GM19099 (cell line): ENCODE measurements around the gene SATL1.

ENCODE experiments used
- POLR2A ChIP-seq: IDR thresholded peaks from 3 replicates; pipeline ENCODE4 v1.6.1; 2011; ENCODE audit warnings: low read depth; ENCODE audit not compliant: insufficient read length; ENCODE audit errors: extremely low read depth

The SATL1 gene, protein sequence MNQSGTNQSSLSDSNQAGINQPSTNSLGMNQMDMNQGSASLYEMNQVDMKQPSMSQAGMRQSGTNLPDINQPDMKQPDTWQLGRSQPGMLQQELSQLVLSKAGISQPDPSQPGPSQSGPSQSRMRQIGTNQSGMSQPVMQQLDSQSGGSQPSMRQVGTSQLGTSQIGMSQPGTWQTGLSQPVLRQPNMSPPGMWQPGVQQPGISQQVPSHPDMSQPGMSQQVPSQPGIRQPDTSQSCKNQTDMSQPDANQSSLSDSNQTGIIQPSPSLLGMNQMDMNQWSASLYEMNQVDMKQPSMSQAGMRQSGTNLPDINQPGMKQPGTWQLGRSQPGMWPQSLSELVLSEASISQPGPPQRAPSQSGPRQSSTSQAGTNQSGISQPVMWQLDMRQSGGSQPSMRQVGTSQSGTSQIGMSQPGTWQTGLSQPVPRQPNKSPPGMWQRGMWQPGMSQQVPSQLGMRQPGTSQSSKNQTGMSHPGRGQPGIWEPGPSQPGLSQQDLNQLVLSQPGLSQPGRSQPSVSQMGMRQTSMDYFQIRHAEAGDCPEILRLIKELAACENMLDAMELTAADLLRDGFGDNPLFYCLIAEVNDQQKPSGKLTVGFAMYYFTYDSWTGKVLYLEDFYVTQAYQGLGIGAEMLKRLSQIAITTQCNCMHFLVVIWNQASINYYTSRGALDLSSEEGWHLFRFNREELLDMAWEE

DNA sequence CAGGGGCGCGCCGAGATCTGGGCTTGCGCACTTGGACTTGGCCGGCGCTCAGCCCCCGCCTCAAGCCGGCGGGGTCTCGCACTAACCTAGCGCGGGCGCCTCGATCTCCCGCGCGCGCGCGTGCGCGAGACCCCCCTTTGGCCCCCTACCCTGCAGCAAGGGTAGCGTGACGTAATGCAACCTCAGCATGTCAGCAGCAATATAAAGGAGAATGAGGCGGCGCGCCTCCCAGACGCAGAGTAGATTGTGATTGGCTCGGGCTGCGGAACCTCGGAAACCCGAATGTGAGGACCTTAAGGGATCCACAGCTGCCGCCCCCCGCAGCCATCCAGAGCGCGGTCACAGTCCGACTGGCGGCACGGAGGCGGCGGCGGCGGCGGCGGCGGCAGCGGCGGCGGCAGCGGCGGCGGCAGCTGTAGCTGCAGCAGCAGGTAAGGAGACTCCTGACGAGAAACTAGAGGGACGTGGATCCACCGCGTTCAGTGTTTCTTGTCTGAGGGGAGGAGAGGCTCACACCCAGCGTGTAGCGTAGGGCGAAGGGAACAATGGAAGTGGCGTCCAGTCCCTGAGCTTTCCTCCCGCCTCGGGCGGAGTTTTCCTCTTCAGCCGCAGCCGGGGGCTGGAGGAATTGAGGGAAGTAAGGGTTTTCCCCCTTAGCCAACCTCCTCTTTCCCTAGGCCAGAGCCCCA is at the start of gene SATL1, which contains the start of gene ZNF711:
Gene SATL1, minus strand, starts transcription at position 19 of the 689 bp plus-strand sequence. CDS start 134,811 bp downstream, outside the sequence.
Gene ZNF711, plus strand, starts transcription at position 231 of the 689 bp plus-strand sequence. CDS start 3,582 bp downstream, outside the sequence.
- no peak for TF ChIP-seq POLR2A

DNA sequence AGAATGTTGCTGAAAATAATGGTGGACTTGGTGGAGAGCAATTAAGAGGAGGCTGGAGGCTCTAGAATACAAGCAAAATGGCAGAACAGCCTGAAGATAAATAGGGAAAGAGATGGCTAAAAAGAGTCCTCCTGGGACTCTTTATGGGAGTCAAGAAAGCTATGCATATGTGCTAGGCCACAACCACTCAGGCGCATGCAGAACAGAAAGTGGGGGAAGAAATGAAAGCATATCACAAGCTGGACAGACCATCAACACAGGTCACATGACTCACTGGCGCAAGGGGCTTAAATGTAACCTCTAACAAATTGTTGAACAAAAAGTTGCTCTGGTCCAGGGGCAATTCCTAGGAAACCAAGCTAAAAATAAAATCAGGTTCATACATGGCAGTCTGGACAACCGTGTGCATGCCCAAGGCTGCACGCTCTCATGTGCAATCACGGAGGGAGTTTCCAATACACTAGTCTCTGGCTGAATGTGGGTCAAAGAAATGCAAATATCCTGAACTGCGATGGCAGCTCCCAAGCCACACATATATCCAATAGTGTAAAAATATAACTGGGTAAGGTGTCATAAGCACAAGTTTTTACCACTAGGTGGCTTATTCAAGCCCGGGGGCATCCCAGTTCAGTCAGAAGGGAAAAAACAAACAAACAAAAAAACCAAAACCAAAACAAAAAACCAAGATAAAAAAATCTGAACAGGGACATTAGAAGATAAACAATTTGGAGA is 45.6 kb upstream of the SATL1 start:
- TF ChIP-seq POLR2A, result no peak

DNA sequence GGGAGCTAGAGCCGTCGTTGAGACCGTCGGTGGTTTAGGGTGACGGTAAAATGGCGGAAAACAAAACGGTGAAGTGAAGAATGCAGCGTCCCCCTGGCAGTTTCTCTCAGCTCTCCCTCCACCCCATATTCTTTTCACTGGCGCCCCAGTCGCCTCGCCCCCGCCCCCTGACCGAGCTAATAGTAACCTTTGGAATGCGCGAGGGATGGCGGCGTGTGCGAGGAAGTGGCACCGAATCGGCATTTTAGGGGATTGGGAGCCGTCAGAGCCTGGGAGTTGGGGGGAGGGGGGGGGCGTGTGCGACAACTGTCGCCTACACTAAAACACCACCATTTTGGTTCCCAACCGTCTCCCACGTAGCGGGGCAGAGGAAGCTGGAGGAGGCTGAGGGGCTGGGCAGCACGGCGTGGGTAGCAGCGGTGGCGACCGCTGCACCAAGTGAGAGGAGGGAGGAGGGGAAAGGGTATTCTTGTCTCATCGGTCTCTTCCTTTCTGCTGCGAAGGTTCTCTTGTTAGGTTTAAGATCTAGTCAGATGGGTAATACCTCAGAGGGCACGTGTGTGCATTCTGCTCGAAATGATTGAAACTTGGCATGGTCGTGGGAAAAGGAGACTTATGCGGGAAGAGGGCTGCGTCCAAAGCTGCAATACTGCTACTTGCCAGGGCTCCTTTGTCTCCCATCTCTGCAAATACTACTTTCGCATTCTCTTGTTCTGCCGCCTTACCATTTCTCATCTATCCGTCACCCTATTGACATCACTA is 1.1 kb upstream of the SATL1 start:
- TF ChIP-seq POLR2A, result no peak

DNA sequence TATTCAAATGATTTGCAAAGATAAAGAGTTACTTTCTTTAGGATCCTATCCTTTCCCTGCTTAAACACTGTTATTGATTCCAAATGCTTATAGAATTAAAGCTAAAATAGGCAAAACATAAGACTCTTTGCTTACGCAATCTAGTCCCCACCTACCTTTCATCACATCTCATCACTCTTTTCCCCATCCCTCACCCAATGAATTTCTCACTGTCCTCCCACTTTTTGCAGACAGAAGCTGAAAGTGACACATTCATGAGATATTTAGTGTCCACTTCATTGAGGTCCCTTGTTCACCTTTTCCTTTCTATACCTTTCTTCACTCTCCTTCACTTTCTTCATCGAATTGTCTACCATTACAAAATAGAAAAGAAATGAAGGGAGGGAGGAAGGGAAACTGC is 424 bp downstream of the SATL1 start:
- no peak for TF ChIP-seq POLR2A

DNA sequence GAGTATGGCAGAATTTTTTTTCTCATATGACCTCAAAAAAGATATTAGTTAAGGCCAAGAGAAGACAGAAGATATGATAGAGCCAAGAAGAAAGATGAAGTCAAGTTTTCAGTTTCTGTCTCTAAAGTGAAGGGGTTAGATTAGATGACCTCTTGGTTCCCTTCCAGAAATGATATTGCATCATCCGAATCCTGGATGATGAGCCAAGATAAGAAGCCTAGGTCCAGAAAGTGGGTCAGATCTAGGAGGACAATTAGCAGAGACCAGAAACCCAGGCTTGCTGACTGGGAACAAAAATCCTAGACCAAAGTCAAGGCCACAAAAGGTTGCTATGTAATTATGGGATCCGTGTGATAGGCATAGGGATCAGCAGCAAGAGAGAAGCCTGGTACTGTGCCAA is 20.2 kb downstream of the SATL1 start:
- TF ChIP-seq POLR2A, result no peak

DNA sequence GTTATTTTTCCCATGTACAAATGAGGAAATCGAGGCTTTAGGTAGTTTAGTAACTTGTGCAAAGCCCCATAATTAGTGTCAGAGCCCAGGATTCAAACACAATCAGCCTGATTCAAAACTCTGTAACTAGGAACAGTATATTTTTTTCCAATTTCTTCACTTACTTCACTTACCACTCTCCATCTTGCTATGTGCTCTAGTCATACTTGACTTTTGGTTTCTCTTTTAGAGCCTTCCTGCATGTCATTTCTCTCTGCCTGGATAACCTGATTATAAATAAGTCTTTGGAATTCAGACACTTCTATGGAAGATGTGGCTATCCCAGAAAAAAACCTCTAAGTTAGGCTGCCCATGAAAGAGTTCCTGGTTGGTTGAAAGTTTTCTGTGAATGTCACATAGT is 22.2 kb downstream of the SATL1 start:
- no peak for TF ChIP-seq POLR2A

DNA sequence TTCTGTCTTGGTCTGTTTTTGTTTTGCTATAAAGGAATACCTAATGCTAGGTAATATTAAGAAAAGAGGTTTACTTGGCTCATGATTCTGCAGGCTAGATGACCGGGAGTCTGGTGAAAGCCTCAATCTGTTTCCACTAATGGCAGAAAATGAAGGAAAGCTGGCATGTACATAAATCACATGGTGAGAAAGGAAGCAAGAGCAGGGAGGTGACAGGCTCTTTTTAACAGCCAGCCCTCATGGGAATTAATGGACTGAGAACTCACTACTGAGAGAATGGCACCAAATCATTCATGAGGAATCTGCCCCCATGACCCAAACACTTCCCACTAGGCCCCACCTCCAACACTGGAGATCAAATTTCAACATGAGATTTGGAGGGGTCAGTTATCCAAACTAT is 27.6 kb downstream of the SATL1 start:
- TF ChIP-seq POLR2A, result no peak

DNA sequence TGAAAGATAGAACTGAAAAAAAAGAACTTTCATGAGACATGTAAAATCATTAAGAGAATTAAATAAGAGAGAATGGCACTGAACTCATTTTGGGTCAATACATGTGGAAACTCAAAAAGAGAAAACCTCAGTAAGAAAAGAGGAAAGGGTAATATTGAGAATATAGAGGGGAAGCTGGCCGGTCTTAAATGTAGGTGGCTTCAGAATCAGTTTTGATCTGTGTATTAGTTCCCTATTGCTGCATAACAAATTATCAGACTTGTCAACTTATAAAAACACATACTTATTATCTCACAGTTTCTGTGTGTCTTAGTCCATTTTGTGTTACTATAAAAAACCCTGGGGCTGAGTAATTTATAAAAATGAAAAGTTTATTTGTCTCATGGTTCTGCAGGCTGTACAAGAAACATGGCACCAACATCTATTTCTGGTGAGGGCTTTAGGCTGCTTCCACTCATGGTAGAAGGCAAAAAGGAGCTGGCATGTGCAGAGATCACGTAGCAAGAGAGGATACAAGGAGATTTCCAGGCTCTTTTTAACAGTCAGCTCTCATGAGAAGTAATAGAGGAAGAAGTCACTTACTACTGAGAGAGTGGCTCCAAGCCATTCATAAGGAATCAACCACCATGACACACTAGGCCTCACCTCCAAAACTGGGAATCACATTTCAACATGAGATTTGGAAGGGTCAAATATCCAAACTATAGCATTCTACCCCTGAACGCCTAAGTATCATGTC is 29.6 kb downstream of the SATL1 start:
- TF ChIP-seq POLR2A, result no peak

DNA sequence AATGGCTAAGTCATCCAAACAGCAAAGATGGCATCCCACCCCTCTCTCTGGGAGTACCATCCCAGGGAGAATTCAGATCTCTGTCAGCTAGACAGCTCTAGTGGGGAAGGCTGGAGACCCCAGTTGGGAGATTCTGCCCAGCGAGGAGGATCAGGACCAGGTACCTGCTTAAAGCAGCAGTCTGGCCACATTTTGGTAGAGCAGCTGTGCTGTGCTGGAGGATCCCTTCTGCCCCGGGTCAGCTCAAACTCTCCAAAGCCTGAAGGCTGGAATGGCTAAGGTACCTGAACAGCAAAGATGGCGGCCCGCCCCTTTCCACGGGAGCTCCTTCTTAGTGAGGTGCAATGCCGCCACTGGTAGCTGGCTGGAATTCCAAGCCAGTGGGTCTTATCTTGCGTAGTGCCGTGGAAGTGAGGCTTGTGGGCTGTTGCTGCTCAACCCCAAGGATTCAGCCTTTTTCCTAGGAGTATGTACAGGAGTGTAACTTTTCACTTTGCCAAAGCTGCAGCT is 40.1 kb downstream of the SATL1 start:
- no peak for TF ChIP-seq POLR2A

DNA sequence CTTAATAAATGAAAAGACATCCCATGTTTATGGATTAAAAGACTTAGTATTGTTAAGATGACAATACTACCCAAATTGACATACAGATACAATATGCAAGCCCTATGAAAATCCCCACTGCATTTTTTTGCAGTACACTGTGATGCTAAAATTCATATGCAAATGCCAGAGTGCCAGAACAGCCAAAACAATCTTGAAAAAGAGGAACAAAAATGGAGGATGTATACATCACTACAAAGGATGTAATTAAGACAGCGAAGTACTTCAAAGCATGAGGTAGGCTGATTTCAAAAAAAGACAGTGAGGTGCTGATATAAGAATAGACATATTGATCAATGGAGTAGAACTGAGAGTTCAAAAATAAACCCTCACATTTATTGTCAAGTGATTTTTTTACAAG is 47.3 kb downstream of the SATL1 start:
- TF ChIP-seq POLR2A, result no peak

DNA sequence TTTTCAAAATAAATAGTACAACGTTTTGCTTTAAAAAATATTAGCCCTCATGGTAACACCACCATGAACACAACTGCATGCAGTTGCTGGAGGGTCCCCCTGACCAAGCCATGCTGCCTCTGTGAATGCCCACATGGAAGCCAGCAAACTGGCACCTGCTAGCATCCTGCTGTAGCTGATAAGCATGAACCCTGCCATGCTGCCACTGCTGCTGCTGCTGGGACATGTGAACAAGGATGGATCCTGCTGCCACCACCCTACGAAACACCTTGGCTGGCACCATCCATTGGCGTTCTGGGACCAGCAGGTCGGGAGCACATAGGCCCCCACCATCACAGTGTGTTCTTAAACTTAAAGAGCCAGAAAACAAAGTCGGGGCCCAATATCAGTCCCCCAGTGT is 83.9 kb downstream of the SATL1 start:
- no peak for TF ChIP-seq POLR2A

DNA sequence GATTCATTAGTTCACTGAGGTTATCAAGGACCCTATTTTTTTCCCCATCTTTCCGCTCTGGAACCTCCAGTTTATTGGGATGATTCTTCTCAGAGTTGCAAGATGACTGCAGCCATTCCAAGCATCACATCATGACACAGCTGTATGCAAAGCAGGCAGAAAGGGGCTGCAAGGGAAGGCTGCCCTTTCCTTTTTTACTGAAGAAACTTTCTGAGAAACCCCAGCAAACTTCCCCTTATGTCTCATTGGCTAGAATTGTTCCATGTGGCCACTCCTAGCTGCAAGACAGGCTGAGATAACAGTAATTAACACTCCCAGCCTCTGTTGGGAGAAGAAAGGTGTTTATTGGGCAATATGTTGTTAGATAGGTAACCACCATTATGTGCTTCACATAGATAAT is 102.6 kb downstream of the SATL1 start:
- no peak for TF ChIP-seq POLR2A

DNA sequence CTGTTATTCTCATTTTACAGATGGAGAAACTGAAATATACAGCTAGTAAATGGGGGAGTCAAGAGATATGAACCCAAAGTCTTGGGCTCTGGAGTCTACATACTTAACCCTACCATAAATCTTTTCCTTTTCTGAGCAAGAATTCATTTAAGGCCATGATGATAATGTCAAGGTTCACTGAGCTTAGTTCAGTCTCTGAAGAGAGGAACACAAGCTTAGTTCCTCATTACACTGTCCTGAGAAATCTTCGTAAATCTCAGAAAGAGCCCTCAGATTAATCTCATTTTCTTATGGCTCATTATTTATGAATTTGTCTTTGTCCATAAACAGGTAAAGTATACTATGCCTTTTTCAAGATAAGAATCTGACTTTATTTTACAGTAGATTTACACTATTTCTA is 104.2 kb downstream of the SATL1 start:
- TF ChIP-seq POLR2A, result no peak
